SK-N-SH treated with all-trans-retinoic acid at 6 μM for 48 hours (cell line): ENCODE measurements around the gene POU2AF2.

Experiments
- ARNTL ChIP-seq: fragments of 450-650 bp; formaldehyde crosslinking; IDR thresholded peaks from 2 replicates; pipeline ENCODE4 v1.5.0; 2020; ENCODE audit warnings: low read depth, mild to moderate bottlenecking, moderate library complexity, borderline replicate concordance
- ISL1 ChIP-seq: fragments of 250-450 bp; sonication (Bioruptor Pico); IDR thresholded peaks from 2 replicates; pipeline ENCODE4 v2.1.2; 2022; ENCODE audit warnings: mild to moderate bottlenecking, moderate library complexity
- PATZ1 ChIP-seq: fragments of 250-450 bp; sonication (Bioruptor Pico); IDR thresholded peaks from 2 replicates; pipeline ENCODE4 v1.8.0; 2020; ENCODE audit warnings: mild to moderate bottlenecking, moderate library complexity, borderline replicate concordance
- ZFP3 ChIP-seq: fragments of 250-450 bp; sonication (Bioruptor Pico); IDR thresholded peaks from 2 replicates; pipeline ENCODE4 v1.5.0; 2020; ENCODE audit warnings: mild to moderate bottlenecking, moderate library complexity
- TF ChIP-seq, protein P1 (sequence below): fragments of 250-450 bp; sonication (Bioruptor Pico); IDR thresholded peaks from 2 replicates; pipeline ENCODE4 v1.5.1; 2021; ENCODE audit warnings: mild to moderate bottlenecking, moderate library complexity

GRCh38 chr11:111320728-111321568 lies 75.4 kb downstream of the POU2AF2 start:
- TF ChIP-seq ZFP3 (CRISPR knock-in tag) (no peak), PATZ1 (no peak), ARNTL (CRISPR knock-in tag) (no peak), ISL1 (CRISPR knock-in tag) (no peak)
- TF ChIP-seq, protein P1, sequence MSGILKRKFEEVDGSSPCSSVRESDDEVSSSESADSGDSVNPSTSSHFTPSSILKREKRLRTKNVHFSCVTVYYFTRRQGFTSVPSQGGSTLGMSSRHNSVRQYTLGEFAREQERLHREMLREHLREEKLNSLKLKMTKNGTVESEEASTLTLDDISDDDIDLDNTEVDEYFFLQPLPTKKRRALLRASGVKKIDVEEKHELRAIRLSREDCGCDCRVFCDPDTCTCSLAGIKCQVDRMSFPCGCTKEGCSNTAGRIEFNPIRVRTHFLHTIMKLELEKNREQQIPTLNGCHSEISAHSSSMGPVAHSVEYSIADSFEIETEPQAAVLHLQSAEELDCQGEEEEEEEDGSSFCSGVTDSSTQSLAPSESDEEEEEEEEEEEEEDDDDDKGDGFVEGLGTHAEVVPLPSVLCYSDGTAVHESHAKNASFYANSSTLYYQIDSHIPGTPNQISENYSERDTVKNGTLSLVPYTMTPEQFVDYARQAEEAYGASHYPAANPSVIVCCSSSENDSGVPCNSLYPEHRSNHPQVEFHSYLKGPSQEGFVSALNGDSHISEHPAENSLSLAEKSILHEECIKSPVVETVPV: no peak
